Measurements from ENCODE around the gene ETS2.

ETS2 gene

DNA sequence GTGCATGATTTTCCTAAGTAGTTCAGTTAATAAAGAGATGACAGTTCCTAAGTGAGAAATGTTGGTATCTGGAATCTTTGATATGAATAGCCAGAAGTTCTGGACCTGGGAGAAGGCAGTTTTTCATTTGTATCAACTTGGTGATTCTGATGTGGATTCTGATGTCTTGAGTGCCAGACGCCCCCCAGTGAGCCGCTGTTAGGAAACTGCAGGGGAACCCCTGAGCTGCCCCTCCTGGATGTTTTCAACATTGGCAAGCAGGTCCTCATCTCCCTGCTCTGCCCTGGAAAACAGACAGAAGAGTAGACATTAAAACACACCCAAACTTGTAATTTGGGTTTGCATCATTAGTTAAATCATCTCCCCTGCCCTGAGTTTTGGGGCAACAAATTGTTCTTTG, 7.4 kb downstream of the ETS2 start:
- no peak for DNase-seq (ENCODE audit: low read depth, low spot score)
- H3K4me3 ChIP-seq (ENCODE audit: low read length): no peak overlapping the region

DNA sequence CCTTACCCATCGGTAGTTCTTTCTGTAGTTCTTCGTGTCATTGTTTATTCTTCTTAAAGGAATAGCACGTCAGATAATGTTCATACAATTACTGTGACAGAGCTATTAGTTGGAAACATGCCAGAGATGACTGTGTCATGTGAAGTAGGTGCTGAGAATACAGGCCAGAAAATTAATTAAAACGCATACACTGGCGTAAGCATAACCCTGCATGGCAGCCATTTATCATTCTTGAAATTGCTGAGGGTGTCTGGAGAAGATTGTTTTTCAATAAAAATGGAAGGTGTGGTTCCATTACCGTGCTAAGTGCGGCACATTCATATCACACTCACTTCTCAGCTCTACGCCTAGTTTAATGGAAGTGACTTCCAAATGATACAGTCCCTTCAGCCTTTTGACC, 7.8 kb downstream of the ETS2 start:
- DNase-seq (ENCODE audit: low read depth, low spot score): no peak
- H3K4me3 ChIP-seq (ENCODE audit: low read length): no peak overlapping the region

DNA sequence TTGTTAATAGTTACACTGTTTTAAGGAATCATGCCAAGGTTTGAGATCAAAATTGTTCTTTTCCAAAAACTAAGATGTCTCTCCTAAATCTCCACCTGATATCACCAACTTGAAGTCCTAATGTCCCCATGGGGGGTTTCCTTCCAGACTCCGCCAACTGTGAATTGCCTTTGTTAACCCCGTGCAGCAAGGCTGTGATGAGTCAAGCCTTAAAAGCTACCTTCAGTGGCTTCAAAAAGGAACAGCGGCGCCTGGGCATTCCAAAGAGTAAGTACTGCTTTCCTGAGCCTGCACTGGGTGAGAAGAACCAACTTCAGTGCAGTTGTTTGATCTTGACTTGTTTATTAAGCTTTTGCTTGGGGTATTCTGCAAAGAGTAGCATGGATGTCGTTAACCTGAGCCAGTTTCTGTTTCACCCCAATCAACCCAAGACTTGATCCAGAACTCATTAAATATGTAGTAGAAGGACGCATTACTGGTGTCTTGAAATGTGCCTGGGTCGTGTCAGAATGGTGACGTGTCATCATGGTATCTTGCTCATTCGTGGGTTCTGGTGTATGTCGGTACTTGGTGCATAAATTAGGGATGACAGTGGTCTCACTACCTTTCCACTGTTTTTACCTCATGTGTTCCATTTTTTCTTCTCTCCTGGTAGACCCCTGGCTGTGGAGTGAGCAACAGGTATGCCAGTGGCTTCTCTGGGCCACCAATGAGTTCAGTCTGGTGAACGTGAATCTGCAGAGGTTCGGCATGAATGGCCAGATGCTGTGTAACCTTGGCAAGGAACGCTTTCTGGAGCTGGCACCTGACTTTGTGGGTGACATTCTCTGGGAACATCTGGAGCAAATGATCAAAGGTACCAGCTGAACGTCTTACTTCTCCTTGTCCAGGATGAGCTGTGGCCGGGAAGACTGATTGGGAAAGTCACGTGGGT, 8.7 kb downstream of the ETS2 start:
- no peak for DNase-seq (ENCODE audit: low read depth, low spot score)
- H3K4me3 ChIP-seq (ENCODE audit: low read length): no peak overlapping the region

DNA sequence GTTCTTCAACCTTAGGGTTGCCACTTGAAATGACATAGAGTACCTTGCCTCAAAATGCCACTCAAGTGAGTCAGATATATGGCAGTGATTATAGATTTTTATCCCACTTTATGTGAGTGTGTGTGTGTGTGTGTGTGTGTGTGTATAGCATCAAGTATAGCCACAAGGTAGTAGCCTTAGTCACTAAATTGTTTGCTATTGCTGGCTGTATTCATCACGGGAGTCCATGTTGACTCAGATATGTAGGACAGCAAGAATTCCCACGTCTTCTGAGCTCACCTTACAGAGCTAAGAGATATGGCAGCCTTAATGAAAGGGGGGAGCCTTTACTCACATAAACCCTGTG, 9.3 kb downstream of the ETS2 start:
- no peak for DNase-seq (ENCODE audit: low read depth, low spot score)
- no peak overlapping the region for H3K4me3 ChIP-seq (ENCODE audit: low read length)

DNA sequence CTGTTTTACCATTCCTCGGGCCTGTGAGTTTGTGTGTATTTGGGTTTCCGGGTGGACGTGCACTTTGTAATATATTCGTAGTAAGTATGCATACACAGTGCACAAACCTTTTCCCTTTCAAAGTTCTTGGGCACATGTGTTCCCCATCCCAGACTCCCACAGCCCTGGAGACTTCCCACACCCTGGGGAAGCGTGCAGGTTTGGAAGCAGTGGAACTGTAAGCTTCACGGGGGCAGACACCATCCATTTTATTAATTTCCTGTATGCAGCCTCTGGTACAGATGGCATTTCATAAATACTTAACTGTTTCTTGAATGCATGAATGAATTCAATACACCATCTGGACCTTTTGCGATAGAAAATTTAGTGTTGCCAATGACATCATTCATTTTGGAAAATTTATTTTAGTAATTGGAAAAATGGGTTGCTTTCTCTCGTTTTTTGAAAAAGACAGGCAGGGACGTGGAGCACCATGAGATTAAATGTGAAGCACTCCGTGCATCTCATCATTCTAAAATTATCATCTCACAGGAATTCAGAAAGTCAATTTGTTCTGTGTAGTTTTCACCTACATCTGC, 10.8 kb downstream of the ETS2 start:
- no peak for DNase-seq (ENCODE audit: low read depth, low spot score)
- no peak overlapping the region for H3K4me3 ChIP-seq (ENCODE audit: low read length)

DNA sequence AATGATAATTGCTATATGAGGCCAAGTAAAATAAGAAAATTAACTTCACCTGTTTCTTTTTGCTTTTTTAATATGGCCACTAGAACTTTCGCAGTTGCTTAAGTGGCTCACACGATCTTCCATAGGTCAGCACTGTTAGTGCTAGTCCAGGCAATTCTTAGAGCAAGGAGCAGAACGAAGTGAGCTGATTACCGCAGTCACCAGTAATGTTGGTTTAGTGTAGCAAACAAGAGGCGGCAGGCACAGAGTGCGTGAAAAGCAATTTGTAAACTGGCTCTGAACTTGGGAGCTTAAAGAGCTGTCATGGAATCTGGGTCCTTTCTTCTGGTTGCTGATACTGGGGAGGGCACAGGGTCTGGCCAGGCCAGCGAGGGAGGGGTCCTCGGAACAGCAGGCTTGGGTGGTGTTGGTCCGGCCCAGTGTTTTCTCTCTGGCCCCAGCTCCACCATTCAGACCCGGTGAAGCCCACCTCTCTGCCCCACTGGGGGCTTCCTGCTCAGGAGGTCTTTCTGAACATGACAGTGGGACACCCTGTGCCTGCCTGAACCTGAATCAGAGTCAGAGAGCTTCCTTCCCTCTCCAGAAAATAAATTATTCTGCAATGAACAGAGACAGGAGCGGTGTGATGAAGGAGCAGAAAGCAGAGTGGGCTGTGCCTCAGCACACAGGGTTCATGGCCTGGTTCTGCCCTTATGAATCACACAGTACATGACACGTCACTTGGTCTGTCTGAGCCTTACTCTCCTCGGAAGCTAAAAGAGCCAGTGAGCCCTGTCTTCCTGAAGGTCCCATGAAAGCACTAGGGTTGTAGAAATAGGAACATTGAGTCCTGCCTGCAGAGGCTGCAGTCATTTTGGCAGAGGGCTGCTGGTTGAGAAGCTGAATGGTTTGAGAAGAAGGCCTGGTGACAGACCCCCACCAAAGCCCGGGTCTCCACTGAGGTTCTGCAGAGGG, 11.9 kb downstream of the ETS2 start:
- no peak for DNase-seq (ENCODE audit: low read depth, low spot score)
- H3K4me3 ChIP-seq (ENCODE audit: low read length): no peak overlapping the region

DNA sequence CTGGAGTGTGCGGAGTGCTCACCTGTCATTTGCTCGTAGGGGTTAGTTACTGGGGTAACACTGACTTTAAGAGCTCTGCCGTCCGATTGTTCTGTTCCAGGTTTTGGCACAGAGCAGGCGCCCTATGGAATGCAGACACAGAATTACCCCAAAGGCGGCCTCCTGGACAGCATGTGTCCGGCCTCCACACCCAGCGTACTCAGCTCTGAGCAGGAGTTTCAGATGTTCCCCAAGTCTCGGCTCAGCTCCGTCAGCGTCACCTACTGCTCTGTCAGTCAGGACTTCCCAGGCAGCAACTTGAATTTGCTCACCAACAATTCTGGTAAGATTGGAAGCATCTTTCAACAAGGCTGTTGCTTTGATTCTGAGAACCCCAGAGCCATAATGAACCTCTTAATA, 12.6 kb downstream of the ETS2 start:
- no peak overlapping the region for H3K4me3 ChIP-seq (ENCODE audit: low read length)
- DNase-seq (ENCODE audit: low read depth, low spot score): no peak

DNA sequence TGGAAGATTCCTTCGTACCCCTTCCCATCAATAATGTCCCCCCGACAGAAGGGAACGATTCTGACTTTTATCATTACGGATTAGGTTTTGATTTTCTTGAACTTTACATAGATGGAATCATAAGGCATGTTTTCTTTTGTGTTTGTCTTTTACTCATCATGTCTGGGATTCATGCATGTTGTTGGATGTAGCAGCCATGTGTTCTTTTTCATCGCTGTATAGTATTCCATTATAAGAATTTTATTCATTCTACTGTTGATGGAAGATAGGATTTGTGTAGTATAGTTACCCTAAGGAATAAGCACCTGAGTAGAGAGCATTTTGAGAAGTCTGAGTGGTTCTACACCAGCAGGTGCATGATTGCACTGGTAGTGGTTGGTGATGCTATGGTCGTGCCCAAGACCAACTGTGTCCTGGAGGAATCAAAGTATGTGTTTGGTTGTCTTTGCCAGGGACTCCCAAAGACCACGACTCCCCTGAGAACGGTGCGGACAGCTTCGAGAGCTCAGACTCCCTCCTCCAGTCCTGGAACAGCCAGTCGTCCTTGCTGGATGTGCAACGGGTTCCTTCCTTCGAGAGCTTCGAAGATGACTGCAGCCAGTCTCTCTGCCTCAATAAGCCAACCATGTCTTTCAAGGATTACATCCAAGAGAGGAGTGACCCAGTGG, 13.5 kb downstream of the ETS2 start:
- no peak overlapping the region for H3K4me3 ChIP-seq (ENCODE audit: low read length)
- DNase-seq (ENCODE audit: low read depth, low spot score): no peak

DNA sequence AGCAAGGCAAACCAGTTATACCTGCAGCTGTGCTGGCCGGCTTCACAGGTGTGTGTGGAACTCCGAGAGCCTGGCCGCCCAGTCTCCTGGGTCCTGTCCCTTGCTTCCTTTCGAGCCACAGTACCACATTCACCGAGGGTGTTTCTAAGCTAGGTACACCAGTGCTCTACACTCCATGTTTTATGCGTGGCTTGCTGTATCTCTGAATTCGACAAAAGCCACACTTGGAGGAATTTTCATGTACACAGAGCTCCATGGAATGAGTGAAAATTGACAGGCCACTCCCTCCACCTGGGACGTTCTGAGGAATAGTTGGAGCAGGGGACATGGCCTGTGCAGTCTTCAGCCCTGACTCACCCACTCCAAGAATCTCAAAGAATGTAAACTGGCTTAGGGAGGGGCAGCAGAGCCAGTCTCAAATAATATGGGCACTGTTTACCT, 14.0 kb downstream of the ETS2 start:
- DNase-seq (ENCODE audit: low read depth, low spot score): no peak
- H3K4me3 ChIP-seq (ENCODE audit: low read length): no peak overlapping the region

DNA sequence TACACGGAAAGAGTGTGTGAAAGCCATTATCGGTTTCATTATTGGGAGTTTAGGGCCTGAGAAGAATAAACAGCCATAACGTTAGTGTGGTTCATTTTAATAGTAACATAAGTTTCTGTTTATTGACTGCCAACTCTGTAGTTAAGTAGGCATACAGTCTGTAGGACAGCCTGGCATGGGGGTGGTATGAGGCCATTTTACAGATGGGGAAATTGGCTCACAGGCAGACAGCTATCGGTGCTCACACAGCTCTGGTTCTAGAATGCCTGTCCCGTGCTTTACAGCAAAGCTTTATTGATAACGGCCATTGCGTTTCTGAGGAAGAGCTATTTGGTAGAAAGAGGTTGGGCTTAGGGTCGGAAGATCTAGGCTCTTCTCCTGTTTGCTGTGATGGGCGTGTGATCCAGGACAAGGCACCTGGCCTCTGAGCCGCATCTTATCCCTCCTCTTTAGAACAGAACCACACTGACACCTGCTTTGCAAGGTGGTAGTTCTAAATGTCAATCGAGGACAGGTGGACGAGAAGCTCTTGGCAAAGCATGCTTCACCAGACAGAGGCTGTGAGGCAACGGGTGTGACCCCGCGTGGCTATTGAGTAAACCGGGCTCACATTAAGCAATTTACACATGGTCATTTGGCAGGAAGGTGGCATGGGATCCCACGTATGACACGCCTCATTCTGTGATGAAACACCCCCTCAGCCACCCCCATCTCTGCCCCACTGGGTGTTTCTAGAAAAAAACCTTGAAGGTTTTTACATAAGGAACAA, 14.9 kb downstream of the ETS2 start:
- DNase-seq (ENCODE audit: low read depth, low spot score): no peak
- H3K4me3 ChIP-seq (ENCODE audit: low read length): no peak overlapping the region

DNA sequence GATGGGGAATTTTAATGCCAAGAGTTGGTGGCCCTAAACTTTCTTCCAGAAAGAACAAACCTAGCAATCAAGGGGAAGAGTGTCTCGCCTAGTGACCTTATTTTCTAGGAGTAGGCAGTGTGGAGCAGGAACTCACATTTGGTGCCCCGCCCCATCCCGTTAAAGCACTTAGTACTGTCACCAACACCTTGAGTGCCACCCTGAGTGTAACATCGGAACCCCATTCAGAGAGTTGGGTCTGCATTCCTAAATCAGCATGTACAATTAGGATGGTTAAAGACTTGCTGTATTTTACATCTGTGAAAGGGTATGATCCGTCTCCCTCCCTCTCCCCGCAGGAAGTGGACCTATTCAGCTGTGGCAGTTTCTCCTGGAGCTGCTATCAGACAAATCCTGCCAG, 15.5 kb downstream of the ETS2 start:
- no peak overlapping the region for H3K4me3 ChIP-seq (ENCODE audit: low read length)
- no peak for DNase-seq (ENCODE audit: low read depth, low spot score)

DNA sequence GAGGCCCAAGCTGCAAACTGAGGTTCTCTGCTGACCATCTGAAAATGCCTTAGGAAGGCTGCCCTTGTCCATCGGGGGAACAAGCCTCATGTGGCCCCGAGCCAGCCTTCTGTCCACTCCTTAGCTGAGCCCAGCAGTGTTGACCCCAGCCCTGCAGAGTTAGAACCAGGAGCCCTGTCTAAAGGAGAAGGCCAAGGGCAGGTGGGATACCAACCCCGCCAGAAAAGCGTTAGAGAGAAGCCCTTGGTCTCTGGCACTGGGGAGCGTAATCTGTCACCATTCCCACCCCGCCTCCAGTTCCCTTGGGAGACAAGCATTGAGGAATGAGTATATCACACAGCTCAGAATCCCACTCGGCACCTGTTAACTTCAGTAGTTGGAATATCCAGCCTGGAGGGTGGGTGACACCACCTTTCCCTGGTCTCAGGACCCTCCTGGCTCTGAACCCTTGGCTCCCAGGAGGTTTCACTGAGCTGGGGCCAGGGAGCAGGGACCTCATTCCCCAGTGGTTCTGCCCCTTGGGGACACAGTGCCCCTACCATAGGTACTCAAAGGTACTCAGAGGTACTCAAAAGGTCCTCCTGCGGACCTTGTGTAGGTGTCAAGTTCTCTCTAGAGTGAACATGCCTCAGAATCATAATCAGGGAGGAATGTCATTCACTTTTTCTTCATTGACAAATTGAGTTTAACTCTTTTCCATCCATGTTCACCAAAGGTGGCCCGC, 16.4 kb downstream of the ETS2 start:
- H3K4me3 ChIP-seq (ENCODE audit: low read length): no peak overlapping the region
- DNase-seq (ENCODE audit: low read depth, low spot score): no peak

DNA sequence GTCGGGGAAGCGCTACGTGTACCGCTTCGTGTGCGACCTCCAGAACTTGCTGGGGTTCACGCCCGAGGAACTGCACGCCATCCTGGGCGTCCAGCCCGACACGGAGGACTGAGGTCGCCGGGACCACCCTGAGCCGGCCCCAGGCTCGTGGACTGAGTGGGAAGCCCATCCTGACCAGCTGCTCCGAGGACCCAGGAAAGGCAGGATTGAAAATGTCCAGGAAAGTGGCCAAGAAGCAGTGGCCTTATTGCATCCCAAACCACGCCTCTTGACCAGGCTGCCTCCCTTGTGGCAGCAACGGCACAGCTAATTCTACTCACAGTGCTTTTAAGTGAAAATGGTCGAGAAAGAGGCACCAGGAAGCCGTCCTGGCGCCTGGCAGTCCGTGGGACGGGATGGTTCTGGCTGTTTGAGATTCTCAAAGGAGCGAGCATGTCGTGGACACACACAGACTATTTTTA, 17.1 kb downstream of the ETS2 start:
- DNase-seq (ENCODE audit: low read depth, low spot score): no peak
- H3K4me3 ChIP-seq (ENCODE audit: low read length): no peak overlapping the region

DNA sequence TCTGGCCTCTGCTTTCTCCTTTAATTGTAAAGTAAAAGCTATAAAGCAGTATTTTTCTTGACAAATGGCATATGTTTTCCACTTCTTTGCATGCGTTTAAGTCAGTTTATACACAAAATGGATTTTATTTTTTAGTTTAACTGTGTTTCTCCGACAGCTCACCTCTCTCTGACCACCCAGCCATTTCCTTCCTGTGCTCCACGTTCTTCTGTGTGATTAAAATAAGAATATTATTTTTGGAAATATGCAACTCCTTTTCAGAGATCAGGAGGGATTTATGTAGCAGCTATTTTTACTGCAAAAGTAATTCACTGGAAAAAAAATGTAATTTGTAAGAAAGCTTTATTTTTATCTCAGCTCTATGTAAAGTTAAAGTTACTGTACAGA, 18.0 kb downstream of the ETS2 start:
- H3K4me3 ChIP-seq (ENCODE audit: low read length): no peak overlapping the region
- no peak for DNase-seq (ENCODE audit: low read depth, low spot score)

DNA sequence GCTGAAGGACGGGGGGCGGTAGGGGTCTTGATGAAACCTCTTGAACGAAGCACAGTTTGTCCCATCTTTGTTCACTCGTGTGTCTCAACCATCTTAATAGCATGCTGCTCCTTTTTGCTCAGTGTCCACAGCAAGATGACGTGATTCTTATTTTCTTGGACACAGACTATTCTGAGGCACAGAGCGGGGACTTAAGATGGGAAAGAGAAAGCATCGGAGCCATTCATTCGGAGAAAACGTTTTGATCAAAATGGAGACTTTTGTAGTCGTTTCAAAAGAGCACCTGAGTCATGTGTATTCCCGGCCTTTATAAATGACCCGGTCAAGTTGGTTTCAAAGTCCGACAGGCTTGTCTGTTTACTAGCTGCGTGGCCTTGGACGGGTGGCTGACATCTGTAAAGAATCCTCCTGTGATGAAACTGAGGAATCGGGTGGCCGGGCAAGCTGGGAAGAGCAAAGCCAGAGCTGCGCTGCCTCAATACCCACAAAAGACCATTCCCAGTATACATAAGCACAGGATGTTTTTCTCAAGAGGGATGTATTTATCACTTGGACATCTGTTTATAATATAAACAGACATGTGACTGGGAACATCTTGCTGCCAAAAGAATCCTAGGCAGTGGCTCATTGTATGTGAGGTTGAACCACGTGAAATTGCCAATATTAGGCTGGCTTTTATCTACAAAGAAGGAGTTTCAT, 18.5 kb downstream of the ETS2 start:
- no peak overlapping the region for H3K4me3 ChIP-seq (ENCODE audit: low read length)
- DNase-seq (ENCODE audit: low read depth, low spot score): no peak

DNA sequence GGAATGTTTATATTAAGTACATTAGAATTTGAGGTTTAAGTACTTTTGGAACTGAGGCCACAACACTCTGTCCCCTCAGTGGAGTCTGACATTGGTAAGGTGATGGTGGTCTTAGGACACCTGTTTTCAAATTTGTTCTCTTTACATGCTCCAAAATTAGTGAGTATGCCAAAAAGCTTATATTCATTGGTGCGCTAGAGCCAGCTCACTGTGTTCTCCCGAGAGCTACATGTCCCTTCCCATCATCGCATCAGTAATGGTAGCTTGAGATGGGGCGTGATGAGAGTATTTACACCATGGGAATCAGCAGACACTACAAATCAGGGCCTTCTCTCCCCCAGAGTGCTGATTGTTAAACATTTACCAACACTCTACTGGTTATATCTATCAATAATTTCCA, 19.5 kb downstream of the ETS2 start:
- no peak overlapping the region for H3K4me3 ChIP-seq (ENCODE audit: low read length)
- no peak for DNase-seq (ENCODE audit: low read depth, low spot score)

DNA sequence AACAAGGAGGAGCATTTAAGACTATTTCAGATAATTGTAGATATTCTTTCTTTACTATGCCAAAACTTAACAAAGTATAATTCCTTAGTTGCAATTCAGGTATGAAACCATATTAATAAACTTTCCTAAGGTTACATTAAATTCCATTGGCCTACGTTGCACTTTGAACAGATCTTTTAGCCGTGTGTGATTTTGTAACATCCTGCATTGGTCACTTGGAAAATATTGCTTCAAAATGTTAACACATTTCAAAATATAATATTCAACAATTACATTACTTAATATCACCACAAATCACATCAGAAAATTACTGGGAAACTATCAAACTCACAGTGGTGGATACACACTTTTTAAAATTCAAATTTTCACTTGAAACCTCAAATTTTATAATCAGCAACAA, 20.2 kb downstream of the ETS2 start:
- DNase-seq (ENCODE audit: low read depth, low spot score): no peak
- H3K4me3 ChIP-seq (ENCODE audit: low read length): no peak overlapping the region

All from Jurkat, Clone E6-1 (cell line).